ENCODE results near the gene AQP6.

GRCh38 chr12:49971141-49971540 is 1.6 kb upstream of the AQP6 start:
- no peak for TF ChIP-seq EP300 (IDR thresholded peaks at IDR 0.05)
- no peak for TF ChIP-seq POLR2AphosphoS5 (IDR thresholded peaks at IDR 0.05)
- TF ChIP-seq, protein P1, sequence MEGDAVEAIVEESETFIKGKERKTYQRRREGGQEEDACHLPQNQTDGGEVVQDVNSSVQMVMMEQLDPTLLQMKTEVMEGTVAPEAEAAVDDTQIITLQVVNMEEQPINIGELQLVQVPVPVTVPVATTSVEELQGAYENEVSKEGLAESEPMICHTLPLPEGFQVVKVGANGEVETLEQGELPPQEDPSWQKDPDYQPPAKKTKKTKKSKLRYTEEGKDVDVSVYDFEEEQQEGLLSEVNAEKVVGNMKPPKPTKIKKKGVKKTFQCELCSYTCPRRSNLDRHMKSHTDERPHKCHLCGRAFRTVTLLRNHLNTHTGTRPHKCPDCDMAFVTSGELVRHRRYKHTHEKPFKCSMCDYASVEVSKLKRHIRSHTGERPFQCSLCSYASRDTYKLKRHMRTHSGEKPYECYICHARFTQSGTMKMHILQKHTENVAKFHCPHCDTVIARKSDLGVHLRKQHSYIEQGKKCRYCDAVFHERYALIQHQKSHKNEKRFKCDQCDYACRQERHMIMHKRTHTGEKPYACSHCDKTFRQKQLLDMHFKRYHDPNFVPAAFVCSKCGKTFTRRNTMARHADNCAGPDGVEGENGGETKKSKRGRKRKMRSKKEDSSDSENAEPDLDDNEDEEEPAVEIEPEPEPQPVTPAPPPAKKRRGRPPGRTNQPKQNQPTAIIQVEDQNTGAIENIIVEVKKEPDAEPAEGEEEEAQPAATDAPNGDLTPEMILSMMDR (IDR thresholded peaks at IDR 0.05) = no peak
- TF ChIP-seq POLR2A (IDR thresholded peaks at IDR 0.05) = no peak
